ENCODE data around the gene PLN.

PLN gene

GRCh38 chr6:118579786-118580185, 31.7 kb downstream of the PLN start:
- Histone ChIP-seq H3K9me3 (no peaks in the 10 kb centered on the region), H3K36me3 (no peaks in the 10 kb centered on the region), H3K4me3 (ENCODE audit: low read depth, low read length) (no peak overlapping the region), H3K27me3 (no peaks in the 10 kb centered on the region), H3K4me1 (peaks cover under 1% of the 10 kb centered on the region; the same call in 1 of the 2 replicates)
- no peak for DNase-seq
- TF ChIP-seq CTCF (IDR thresholded peaks at IDR 0.05; ENCODE audit: low read depth, low read length): no peak

- Histone ChIP-seq H3K4me1 (peaks cover 7% of the 10 kb centered on the region), H3K9me3 (no peaks in the 10 kb centered on the region), H3K4me3 (ENCODE audit: low read depth, low read length) (no peak overlapping the region), H3K27me3 (no peaks in the 10 kb centered on the region), H3K36me3 (no peaks in the 10 kb centered on the region)
- peak; percentile 75 for TF ChIP-seq CTCF (IDR thresholded peaks at IDR 0.05; ENCODE audit: low read depth, low read length)
- DNase-seq: peak; percentile 49
Measured at GRCh38 chr6:118580585-118581419, 32.7 kb downstream of the PLN start.

GRCh38 chr6:118581489-118581959, 33.4 kb downstream of the PLN start:
- H3K4me1 ChIP-seq: peaks cover 7% of the 10 kb centered on the region
- H3K27me3 ChIP-seq: no peaks in the 10 kb centered on the region
- TF ChIP-seq CTCF (IDR thresholded peaks at IDR 0.05; ENCODE audit: low read depth, low read length): no peak
- H3K9me3 ChIP-seq: no peaks in the 10 kb centered on the region
- H3K4me3 ChIP-seq (ENCODE audit: low read depth, low read length): no peak overlapping the region
- no peaks in the 10 kb centered on the region for H3K36me3 ChIP-seq
- no peak for DNase-seq

- TF ChIP-seq CTCF (IDR thresholded peaks at IDR 0.05; ENCODE audit: low read depth, low read length): no peak
- H3K36me3 ChIP-seq: no peaks in the 10 kb centered on the region
- no peaks in the 10 kb centered on the region for H3K9me3 ChIP-seq
- H3K27me3 ChIP-seq: no peaks in the 10 kb centered on the region
- peak; percentile 49 for DNase-seq
- peaks cover 7% of the 10 kb centered on the region for H3K4me1 ChIP-seq
- no peak overlapping the region for H3K4me3 ChIP-seq (ENCODE audit: low read depth, low read length)
Measured at GRCh38 chr6:118584911-118585310, 36.8 kb downstream of the PLN start.

- no peak for DNase-seq
- no peaks in the 10 kb centered on the region for H3K9me3 ChIP-seq
- H3K4me1 ChIP-seq: peaks cover 7% of the 10 kb centered on the region
- no peaks in the 10 kb centered on the region for H3K36me3 ChIP-seq
- no peaks in the 10 kb centered on the region for H3K27me3 ChIP-seq
- no peak for TF ChIP-seq CTCF (IDR thresholded peaks at IDR 0.05; ENCODE audit: low read depth, low read length)
- H3K4me3 ChIP-seq (ENCODE audit: low read depth, low read length): no peak overlapping the region
Measured at GRCh38 chr6:118586746-118587485, 38.8 kb downstream of the PLN start.

GRCh38 chr6:118588626-118589025, 40.5 kb downstream of the PLN start:
- no peaks in the 10 kb centered on the region for H3K27me3 ChIP-seq
- DNase-seq: no peak
- H3K4me1 ChIP-seq: peaks cover 7% of the 10 kb centered on the region
- H3K9me3 ChIP-seq: no peaks in the 10 kb centered on the region
- H3K4me3 ChIP-seq (ENCODE audit: low read depth, low read length): no peak overlapping the region
- TF ChIP-seq CTCF (IDR thresholded peaks at IDR 0.05; ENCODE audit: low read depth, low read length): no peak
- no peaks in the 10 kb centered on the region for H3K36me3 ChIP-seq
